Naive thymus-derived CD8-positive, alpha-beta T cell (primary cell): ENCODE results near the gene SERPINA3. TPM values are rescaled to one million over a fixed set of nuclear protein-coding genes. Genes with fewer than 3 reads are reported as not detected.
"Not testable (repeated sequence)": the region's sequence is repeated elsewhere in the genome, so short reads cannot be mapped to it uniquely, and the experiment has no call there.

Experiments
- ATAC-seq, 2 donors: fragments of 150-1000 bp; cut with Tn5 transposase in 1 of 2; sonication (Bioruptor Pico), chemical (Tn5 transposase) in 1 of 2; 1 replicate in 1 of 2; 2 replicates in 1 of 2; pipeline ENCODE4 v1.10.0; 2021; ENCODE audit warnings: mild to moderate bottlenecking in 2 of 2, moderate library complexity in 2 of 2
- POLR2A ChIA-PET: fragments of 350-600 bp; sonication (Branson Sonifier 250); formaldehyde crosslinking; loops from one replicate; lab custom pipeline; 2021; ENCODE audit warnings: antibody characterized with exemption; lab: Charles Lee
- DNase-seq, 10 donors: peaks; one replicate each; pipeline versions ENCODE4 v3.0.0 to v3.0.0-alpha.2; 2020 to 2022
- H3K27ac Mint-ChIP-seq, 10 donors: one replicate each; pipeline ENCODE4 v1.8.0; 2020 to 2022; ENCODE audit warnings: mild to moderate bottlenecking in 10 of 10, mixed read lengths in 10 of 10, moderate library complexity in 4 of 10, inconsistent platforms in 1 of 10
- H3K27me3 Mint-ChIP-seq, 5 donors: one replicate each; pipeline ENCODE4 v1.8.0; 2021 to 2022; ENCODE audit warnings: mixed read lengths in 5 of 5
- H3K36me3 Mint-ChIP-seq, 3 donors: one replicate each; pipeline ENCODE4 v1.8.0; 2020 to 2022; ENCODE audit warnings: mixed read lengths in 3 of 3, mild to moderate bottlenecking in 2 of 3, inconsistent platforms in 1 of 3
- H3K4me1 Mint-ChIP-seq, 4 donors: one replicate each; pipeline ENCODE4 v1.8.0; 2021 to 2022; ENCODE audit warnings: mixed read lengths in 4 of 4
- H3K4me3 Mint-ChIP-seq, 10 donors: one replicate each; pipeline ENCODE4 v1.8.0; 2020 to 2022; ENCODE audit warnings: mild to moderate bottlenecking in 10 of 10, mixed read lengths in 10 of 10, moderate library complexity in 6 of 10, inconsistent platforms in 1 of 10
- H3K9me3 Mint-ChIP-seq, 9 donors: one replicate each; pipeline ENCODE4 v1.8.0; 2020 to 2022; ENCODE audit warnings: mixed read lengths in 9 of 9, mild to moderate bottlenecking in 3 of 9, inconsistent platforms in 1 of 9, moderate library complexity in 1 of 9
- polyA plus RNA-seq, 3 donors: library from polyadenylated mRNA; unstranded; fragments of 300-500 nt; fragmentation: Illumina TruSeq; gene quantifications; one replicate each; pipeline ENCODE4 v1.2.3, GENCODE V29; 2021
- total RNA-seq, 8 experiments: library from RNA in 2 of 8; stranded (reverse) in 2 of 8; gene quantifications; one replicate each; pipeline ENCODE4 v1.2.3 and lab custom pipeline; 2021 to 2026

SERPINA3 gene
- total and polyA plus RNA-seq, 5 experiments from 2014 or later: not detected

DNA sequence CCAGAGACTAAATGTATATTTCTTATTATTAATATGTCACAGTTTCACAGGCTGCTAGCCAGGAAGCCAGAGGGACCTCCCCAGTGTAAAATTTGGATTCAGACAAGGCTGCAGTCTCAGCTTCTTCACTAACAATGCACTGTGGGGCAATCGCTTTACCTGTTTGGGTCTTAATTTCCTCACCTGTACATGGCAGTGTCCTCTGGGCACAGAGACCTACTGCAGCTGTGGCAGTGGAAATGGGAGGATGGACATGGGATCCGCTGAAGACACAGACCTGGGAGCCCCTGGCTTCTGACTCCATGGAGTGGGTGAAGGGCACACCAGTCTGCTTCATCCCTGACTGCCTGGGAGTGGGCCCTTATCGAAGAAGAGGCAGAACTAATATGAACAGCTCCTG is 37.9 kb upstream of the SERPINA3 start:
- DNase-seq: peak in 1 of 10 donors; percentile 8
- Mint-ChIP-seq H3K27me3 (peaks cover 0 to 6% (median 1%) of the 10 kb centered on the region in 5 donors), H3K4me1 (no peaks in the 10 kb centered on the region), H3K27ac (no peak overlapping the region), H3K9me3 (peaks cover 0 to 2% (median 0%) of the 10 kb centered on the region in 9 donors), H3K36me3 (no peaks in the 10 kb centered on the region), H3K4me3 (no peak overlapping the region)
- ATAC-seq: no peak
- POLR2A ChIA-PET: no interaction called here

DNA sequence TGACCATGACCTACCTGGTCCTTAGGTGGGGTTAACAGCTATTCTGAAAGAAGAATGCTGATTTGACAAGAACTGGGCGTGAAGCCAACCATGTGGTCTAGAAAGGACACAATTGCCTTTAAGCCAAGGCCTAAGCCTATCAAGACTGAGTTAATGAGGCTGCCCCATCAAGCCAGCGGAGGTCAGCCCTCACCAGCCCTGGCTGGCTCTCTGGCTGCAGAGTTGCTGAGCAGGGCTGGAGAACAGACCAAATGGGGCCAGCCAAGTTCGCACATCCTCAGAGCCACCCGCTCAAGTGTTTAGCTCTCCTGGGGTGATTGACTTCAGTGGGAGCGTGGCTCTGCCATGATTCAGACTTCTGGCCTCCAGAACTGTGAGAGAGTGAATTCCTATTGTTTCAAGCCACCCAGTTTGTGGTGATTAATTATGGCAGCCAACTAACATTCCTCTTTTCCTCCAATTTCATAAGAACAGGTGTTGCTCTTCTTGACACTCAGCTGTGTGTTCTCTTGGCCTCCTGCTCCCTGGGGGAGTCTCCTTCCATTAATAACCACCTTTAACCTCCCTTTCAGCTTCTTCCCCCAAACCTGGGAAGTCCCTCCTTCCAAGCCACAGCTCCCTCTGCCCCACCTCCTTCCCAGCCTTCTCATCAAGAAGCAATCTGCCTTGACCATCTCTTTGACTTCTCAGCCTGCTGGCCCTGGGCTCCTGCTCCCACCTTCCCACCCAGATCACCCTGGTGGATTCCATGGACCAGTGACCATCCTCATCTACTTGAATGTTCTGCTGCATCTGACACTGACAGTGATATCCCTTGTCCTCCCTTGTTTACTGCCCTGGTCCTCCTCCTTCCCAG is 36.2 kb upstream of the SERPINA3 start:
- no peak for ATAC-seq
- no peaks in the 10 kb centered on the region for H3K4me1 Mint-ChIP-seq
- POLR2A ChIA-PET: no interaction called here
- no peak overlapping the region for H3K27ac Mint-ChIP-seq
- peaks cover 0 to 13% (median 2%) of the 10 kb centered on the region in 5 donors for H3K27me3 Mint-ChIP-seq
- H3K4me3 Mint-ChIP-seq: no peak overlapping the region
- peak in 1 of 10 donors; percentile 34 for DNase-seq
- H3K9me3 Mint-ChIP-seq: peaks cover 0 to 2% (median 0%) of the 10 kb centered on the region in 9 donors
- H3K36me3 Mint-ChIP-seq: no peaks in the 10 kb centered on the region

DNA sequence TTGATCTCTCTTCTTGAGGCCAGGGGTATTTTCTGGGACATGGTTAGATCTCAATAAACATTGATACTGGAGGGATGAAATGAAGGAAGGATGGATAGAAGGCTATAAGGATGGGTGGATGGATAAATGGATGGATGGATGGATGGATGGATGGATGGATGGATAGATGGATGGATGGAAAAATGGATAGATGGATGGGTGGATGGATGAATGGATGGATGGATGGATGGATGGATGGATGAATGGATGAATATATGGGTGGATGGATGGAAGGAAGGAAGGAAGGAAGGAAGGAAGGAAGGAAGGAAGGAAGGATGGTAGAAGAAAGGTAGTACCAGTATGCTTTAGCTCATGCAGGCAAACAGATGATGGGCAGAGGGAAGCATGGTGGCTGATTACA is 34.7 kb upstream of the SERPINA3 start:
- DNase-seq, H3K27ac Mint-ChIP-seq, H3K36me3 Mint-ChIP-seq, H3K9me3 Mint-ChIP-seq, ATAC-seq, H3K4me1 Mint-ChIP-seq, H3K4me3 Mint-ChIP-seq, POLR2A ChIA-PET: not testable (repeated sequence)
- peaks cover 0 to 21% (median 2%) of the 10 kb centered on the region in 5 donors for H3K27me3 Mint-ChIP-seq

DNA sequence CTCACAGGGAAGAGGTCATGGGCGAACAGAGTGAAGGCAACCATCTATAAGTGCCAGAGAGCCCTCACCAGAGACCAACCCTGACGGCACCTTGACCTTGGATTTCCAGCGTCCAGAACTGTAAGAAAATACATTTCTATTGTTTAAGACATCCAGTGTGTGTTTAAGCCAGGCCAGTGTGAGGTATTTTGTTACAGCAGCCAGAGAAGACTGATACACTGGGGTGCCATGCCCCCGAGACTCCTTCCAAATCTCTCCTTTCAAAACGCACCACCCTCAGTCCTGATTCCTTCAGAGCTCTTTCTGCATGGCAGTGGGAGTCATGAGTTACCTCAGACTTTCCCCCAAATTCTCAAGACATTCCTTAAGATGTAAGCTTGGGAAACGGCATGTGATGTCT is 33.5 kb upstream of the SERPINA3 start:
- ATAC-seq (no peak), DNase-seq (peak in 1 of 10 donors; percentile 4)
- no peak overlapping the region for H3K27ac Mint-ChIP-seq
- H3K27me3 Mint-ChIP-seq: peaks cover 0 to 21% (median 2%) of the 10 kb centered on the region in 5 donors
- POLR2A ChIA-PET: no interaction called here
- H3K4me3 Mint-ChIP-seq: no peak overlapping the region
- H3K4me1 Mint-ChIP-seq: no peaks in the 10 kb centered on the region
- H3K9me3 Mint-ChIP-seq: peaks cover 0 to 2% (median 0%) of the 10 kb centered on the region in 9 donors
- no peaks in the 10 kb centered on the region for H3K36me3 Mint-ChIP-seq

DNA sequence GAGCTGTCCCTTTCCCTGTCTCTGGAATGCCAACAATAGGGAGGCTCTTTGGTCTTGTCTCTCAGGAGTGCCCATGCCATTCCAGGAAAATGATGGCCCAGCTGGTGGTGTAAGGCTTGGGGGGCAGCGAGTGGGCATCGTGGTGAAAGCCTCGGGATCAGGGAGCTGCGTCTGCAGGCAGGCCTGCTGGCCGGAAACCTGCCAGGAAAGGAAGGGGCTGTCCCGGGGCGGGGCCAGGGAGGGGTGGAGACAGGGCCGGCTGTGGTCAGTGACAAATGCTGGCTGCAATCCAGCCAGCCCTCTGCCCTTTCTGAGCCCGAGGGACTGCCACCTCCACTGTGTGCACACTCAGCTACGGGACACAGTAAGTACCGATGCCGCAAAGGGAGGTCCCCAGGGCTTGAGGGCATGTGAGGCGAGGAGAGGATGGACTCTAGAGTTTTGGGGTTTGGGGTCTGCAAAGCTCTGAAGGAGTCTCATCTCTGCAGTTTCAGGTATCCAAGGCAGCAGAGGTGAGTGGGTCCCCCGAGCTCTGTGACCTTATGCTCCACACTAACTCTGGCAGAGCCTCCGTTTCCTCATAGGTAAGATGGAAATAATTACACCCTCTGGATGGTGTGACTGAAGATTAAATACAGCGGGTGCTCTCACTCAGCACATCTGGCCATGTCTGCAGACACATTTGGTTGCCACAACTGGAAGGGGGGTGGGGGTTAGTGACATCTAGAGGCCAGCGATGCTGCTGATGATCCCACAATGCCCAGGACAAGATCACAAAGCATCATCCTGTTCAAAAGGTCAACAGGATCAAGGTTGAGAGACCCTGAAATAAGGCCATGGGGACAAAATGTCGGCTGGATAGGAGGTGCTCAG is 30.8 kb upstream of the SERPINA3 start, which contains the start of gene SERPINA5:
Gene SERPINA5, plus strand, starts transcription at position 300 of the 873 bp plus-strand sequence. CDS start 5,937 bp downstream, outside the sequence.
- Mint-ChIP-seq H3K27me3 (peaks cover 0 to 23% (median 11%) of the 10 kb centered on the region in 5 donors), H3K9me3 (peaks cover 0 to 2% (median 0%) of the 10 kb centered on the region in 9 donors), H3K27ac (no peak within 1 kb of the TSS), H3K4me1 (no peaks in the 10 kb centered on the region), H3K36me3 (no peaks in the 10 kb centered on the region), H3K4me3 (no peak within 1 kb of the TSS)
- no peak for DNase-seq
- ATAC-seq: no peak
- POLR2A ChIA-PET: no interaction called here

DNA sequence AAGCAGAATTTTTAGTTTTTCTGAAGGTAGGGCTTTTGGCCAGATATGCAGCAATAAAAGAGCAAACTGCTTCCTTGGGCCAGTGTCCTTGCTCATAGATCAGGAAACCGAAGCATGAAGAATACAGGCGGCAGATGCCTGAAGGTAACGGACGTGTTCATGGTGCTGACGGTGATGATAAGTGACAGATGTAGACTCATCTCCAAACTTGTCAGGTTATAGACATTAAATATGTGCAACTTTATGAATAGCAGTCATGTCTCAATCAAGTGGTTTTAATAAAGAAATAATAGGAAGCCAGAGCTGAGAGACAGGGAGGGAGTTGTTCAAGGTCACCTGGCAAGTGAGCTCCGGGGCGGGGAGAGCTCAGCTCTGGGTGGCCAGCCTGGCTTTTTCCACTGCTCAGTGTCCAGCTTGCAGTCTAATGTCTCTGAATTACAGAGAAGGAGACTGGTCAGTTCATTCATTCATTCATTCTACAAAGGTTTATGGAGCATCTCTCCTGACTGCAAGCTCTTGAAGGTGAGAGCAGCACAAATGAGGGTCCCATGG is 29.9 kb upstream of the SERPINA3 start:
- Mint-ChIP-seq H3K27me3 (peaks cover 0 to 25% (median 12%) of the 10 kb centered on the region in 5 donors), H3K36me3 (no peaks in the 10 kb centered on the region), H3K4me1 (no peaks in the 10 kb centered on the region), H3K9me3 (peaks cover 0 to 2% (median 0%) of the 10 kb centered on the region in 9 donors), H3K27ac (no peak overlapping the region), H3K4me3 (no peak overlapping the region)
- ATAC-seq (no peak), DNase-seq (no peak)
- POLR2A ChIA-PET: no interaction called here

DNA sequence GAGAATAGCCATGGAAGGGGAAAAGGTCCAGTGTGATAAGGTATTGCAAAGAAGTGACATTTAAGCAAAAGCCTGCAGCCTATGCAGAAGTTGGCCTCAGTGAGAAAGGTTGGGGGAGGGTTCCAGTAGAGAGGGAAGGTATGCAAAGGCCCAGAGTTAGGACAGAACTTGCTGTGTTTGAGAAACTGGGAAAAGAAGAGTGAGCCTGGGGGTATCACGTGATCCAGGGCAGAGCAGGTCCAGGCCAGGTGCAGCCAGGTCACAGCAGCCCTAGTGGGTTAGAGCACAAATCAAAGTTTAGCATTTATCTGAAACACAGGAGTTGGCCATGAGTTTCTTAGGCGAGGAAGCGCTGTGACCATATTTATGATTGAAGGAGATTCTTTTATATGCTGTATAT is 29.3 kb upstream of the SERPINA3 start:
- H3K4me1 Mint-ChIP-seq: no peaks in the 10 kb centered on the region
- H3K4me3 Mint-ChIP-seq: no peak overlapping the region
- H3K9me3 Mint-ChIP-seq: no peaks in the 10 kb centered on the region
- POLR2A ChIA-PET: no interaction called here
- peak in 1 of 10 donors; percentile 10 for DNase-seq
- no peak overlapping the region for H3K27ac Mint-ChIP-seq
- ATAC-seq: no peak
- no peaks in the 10 kb centered on the region for H3K36me3 Mint-ChIP-seq
- peaks cover 0 to 25% (median 12%) of the 10 kb centered on the region in 5 donors for H3K27me3 Mint-ChIP-seq

DNA sequence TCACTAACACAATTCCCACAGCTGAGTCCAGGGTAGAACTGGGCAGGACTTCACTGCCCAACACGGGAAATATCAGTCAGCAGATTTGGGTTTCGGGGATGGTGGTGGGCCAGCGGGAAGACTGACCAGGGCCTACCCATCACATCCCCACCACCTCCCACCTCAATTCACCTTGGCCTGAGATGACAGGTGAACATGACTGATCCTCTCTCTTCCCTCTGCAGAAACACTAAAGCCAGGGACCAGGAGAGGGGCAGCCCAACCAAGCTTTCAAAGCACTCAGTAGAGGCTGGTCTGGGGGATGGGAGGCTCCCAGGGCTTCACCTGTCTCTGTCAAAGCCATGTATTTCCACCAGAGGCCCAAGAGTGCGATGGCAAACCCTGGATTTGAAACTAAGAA is 28.6 kb upstream of the SERPINA3 start:
- Mint-ChIP-seq H3K36me3 (no peaks in the 10 kb centered on the region), H3K4me1 (no peaks in the 10 kb centered on the region), H3K27me3 (peaks cover 0 to 24% (median 12%) of the 10 kb centered on the region in 5 donors), H3K4me3 (no peak overlapping the region), H3K9me3 (no peaks in the 10 kb centered on the region), H3K27ac (no peak overlapping the region)
- ATAC-seq (no peak), DNase-seq (peak in 1 of 10 donors; percentile 42)
- POLR2A ChIA-PET: no interaction called here

DNA sequence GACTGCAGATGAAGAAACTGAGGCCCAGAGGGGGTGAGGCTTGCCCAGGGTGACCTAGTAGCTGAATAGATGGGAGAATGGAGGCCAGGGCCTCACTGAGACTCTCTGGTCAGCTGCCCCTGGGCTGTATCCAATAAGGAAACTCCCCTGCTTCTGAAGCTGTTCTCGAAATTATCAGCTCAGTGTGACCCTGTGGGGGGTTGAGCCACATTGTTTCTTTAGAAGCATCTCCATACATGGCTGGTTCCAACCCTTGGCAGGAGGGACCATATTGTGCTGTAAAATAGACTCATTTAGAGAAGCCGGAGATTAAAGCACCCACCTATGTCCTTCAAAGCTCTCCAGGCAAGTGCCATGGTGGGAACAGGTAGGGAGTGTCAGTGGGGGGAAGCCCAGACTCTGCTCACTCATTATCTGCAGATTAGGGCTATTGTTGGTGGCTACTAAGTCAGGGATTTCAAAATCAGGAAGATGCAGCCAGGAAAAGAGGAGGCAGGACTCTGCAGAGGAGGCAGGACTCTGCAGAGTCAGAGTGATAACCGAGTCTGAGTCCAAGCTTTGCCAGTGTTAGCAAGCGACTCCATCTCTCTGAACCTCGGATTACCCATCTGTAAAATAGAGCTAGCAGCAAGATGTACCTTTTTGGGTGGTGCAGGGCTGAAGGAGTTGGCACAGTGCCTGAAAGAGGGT is 27.5 kb upstream of the SERPINA3 start:
- H3K27ac Mint-ChIP-seq: no peak overlapping the region
- POLR2A ChIA-PET: no interaction called here
- no peak for ATAC-seq
- no peaks in the 10 kb centered on the region for H3K9me3 Mint-ChIP-seq
- no peak for DNase-seq
- H3K4me1 Mint-ChIP-seq: no peaks in the 10 kb centered on the region
- no peaks in the 10 kb centered on the region for H3K36me3 Mint-ChIP-seq
- no peak overlapping the region for H3K4me3 Mint-ChIP-seq
- H3K27me3 Mint-ChIP-seq: peaks cover 0 to 21% (median 9%) of the 10 kb centered on the region in 5 donors

DNA sequence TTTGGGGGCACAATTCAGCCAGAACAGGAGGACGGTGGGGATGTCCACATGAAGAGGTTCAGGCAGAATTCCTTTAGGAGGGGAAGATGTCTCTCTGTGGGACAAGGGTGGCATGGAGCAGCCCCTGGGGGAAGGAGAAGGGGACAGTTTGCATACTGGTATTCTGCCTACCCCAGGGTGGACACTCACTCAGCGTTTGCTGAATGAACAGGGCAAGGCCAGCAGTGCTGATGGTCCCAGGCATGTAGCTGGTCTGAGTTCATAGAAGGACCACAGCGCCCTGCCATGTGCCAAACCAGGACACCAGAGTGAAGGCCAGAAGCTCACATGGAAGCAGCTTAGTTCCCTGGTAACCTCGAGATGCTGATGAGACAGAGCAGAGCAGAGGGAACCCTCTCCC is 25.6 kb upstream of the SERPINA3 start:
- H3K4me1 Mint-ChIP-seq: no peaks in the 10 kb centered on the region
- H3K27me3 Mint-ChIP-seq: peaks cover 0 to 14% (median 9%) of the 10 kb centered on the region in 5 donors
- peaks cover 0 to 14% (median 0%) of the 10 kb centered on the region in 9 donors for H3K9me3 Mint-ChIP-seq
- ATAC-seq (no peak), DNase-seq (no peak)
- H3K4me3 Mint-ChIP-seq: no peak overlapping the region
- H3K36me3 Mint-ChIP-seq: no peaks in the 10 kb centered on the region
- H3K27ac Mint-ChIP-seq: no peak overlapping the region
- POLR2A ChIA-PET: no interaction called here

DNA sequence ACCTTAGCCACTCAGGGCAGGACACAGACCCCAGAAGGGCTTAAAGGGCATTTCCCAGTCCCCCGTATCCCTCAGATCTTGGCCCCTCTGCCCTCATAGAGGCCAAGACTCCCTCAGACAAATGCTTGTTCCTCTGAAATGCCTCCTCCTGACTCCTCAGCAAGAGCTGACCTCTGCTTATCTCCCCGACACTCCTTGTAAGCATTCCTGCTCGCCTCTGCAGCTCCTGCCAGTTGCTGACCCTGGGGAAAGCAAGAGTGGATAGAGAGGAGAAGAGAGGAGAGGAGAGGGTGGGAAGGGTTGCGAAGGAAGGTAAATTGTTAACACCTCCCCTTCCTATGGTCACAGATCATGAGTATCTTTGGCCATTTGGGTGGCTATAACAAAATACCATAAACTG is 23.9 kb upstream of the SERPINA3 start:
- POLR2A ChIA-PET: no interaction called here
- Mint-ChIP-seq H3K4me1 (no peaks in the 10 kb centered on the region), H3K4me3 (no peak overlapping the region), H3K27ac (peak overlapping the region in 1 of 10 donors; percentile 20), H3K36me3 (no peaks in the 10 kb centered on the region), H3K27me3 (peaks cover 0 to 12% (median 4%) of the 10 kb centered on the region in 5 donors), H3K9me3 (peaks cover 0 to 15% (median 0%) of the 10 kb centered on the region in 9 donors)
- ATAC-seq (no peak), DNase-seq (no peak)

DNA sequence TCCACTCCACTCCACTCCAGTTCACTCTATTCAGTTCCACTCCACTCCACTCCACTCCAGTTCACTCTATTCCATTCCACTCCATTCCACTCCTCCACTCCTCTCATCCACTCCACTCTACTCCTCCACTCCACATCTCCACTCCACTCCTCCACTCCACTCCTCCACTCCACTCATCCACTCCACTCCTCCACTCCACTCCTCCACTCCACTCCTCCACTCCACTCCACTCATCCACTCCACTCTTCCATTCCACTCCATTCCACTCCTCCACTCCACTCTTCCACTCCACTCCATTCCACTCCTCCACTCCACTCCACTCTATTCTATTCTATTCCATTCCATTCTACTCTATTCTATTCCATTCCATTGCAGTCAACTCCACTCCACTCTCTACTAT is 21.1 kb upstream of the SERPINA3 start:
- H3K4me3 Mint-ChIP-seq: no peak overlapping the region
- H3K4me1 Mint-ChIP-seq: no peaks in the 10 kb centered on the region
- H3K36me3 Mint-ChIP-seq: no peaks in the 10 kb centered on the region
- H3K27me3 Mint-ChIP-seq: peaks cover 0 to 23% (median 2%) of the 10 kb centered on the region in 5 donors
- ATAC-seq: no peak
- no peak overlapping the region for H3K27ac Mint-ChIP-seq
- DNase-seq: peak in 1 of 10 donors; percentile 11
- H3K9me3 Mint-ChIP-seq: peaks cover 0 to 15% (median 0%) of the 10 kb centered on the region in 9 donors
- POLR2A ChIA-PET: no interaction called here
